Neural cell (in vitro differentiated cells): ENCODE data around the gene SCYL1.

Experiments used
- CTCF ChIP-seq: fragments of 450-650 bp; IDR thresholded peaks from 2 replicates; pipeline ENCODE4 v1.5.1; 2014; ENCODE audit warnings: antibody characterized with exemption, mild to moderate bottlenecking, moderate library complexity; ENCODE audit not compliant: poor library complexity, severe bottlenecking
- EP300 ChIP-seq: fragments of 450-650 bp; conservative IDR thresholded peaks from 2 replicates; pipeline ENCODE4 v1.6.1; 2014; ENCODE audit warnings: antibody characterized with exemption, mild to moderate bottlenecking, moderate library complexity; ENCODE audit not compliant: poor library complexity, severe bottlenecking
- MXI1 ChIP-seq: fragments of 450-650 bp; conservative IDR thresholded peaks from 2 replicates; pipeline ENCODE4 v1.6.1; 2014; ENCODE audit warnings: antibody characterized with exemption, mild to moderate bottlenecking; ENCODE audit not compliant: poor library complexity, severe bottlenecking
- POLR2AphosphoS5 ChIP-seq: IDR thresholded peaks from 2 replicates; pipeline ENCODE4 v1.6.1; 2012
- RAD21 ChIP-seq: fragments of 450-650 bp; conservative IDR thresholded peaks from 2 replicates; pipeline ENCODE4 v1.6.1; 2014; ENCODE audit warnings: antibody characterized with exemption, mild to moderate bottlenecking, moderate library complexity
- REST ChIP-seq: IDR thresholded peaks from 2 replicates; pipeline ENCODE4 v1.6.1; 2012; ENCODE audit warnings: borderline replicate concordance
- SMC3 ChIP-seq: fragments of 450-650 bp; conservative IDR thresholded peaks from 2 replicates; pipeline ENCODE4 v1.6.1; 2014; ENCODE audit warnings: antibody characterized with exemption, mild to moderate bottlenecking, moderate library complexity; ENCODE audit not compliant: poor library complexity
- TAF1 ChIP-seq: IDR thresholded peaks from 2 replicates; pipeline ENCODE4 v1.6.1; 2012; ENCODE audit warnings: low read depth

- no peak for TF ChIP-seq CTCF
- TF ChIP-seq SMC3, result no peak
- no peak for TF ChIP-seq RAD21
- peak; percentile 82 for TF ChIP-seq REST
- TF ChIP-seq TAF1, result peak; percentile 15
- no peak for TF ChIP-seq POLR2AphosphoS5
- no peak for TF ChIP-seq EP300
- TF ChIP-seq MXI1, result no peak
These were observed 36.4 kb upstream of the SCYL1 start for GRCh38 chr11:65488273-65489034.
